GM12872 (cell line): ENCODE results near the gene ACTBL2.

Experiments used
- TF ChIP-seq, protein P1 (sequence below): IDR thresholded peaks from 3 replicates; pipeline ENCODE4 v1.5.1; 2011; ENCODE audit warnings: low read depth, mild to moderate bottlenecking, low read length, moderate library complexity; ENCODE audit not compliant: insufficient read depth

ACTBL2 gene

DNA sequence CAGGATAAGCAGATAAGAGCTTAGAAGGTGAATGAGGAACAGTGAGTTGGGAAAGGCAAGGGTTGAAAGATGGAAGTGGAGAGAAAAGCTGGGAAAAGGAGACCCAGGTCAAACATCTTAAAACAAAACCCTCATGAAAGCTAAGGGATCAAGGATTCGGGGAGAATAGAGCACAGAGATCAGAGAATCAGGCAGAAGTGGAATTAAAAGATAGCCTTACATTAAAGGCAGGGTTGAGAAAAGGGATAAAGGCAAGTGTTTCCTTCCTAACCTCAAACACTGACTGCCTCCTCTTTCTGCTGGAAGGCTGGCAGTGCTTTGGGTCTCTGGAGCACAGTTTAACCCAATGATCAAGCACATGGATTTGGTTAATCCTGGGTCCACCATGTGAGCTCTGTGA lies 28.7 kb upstream of the ACTBL2 start:
- TF ChIP-seq, protein P1, sequence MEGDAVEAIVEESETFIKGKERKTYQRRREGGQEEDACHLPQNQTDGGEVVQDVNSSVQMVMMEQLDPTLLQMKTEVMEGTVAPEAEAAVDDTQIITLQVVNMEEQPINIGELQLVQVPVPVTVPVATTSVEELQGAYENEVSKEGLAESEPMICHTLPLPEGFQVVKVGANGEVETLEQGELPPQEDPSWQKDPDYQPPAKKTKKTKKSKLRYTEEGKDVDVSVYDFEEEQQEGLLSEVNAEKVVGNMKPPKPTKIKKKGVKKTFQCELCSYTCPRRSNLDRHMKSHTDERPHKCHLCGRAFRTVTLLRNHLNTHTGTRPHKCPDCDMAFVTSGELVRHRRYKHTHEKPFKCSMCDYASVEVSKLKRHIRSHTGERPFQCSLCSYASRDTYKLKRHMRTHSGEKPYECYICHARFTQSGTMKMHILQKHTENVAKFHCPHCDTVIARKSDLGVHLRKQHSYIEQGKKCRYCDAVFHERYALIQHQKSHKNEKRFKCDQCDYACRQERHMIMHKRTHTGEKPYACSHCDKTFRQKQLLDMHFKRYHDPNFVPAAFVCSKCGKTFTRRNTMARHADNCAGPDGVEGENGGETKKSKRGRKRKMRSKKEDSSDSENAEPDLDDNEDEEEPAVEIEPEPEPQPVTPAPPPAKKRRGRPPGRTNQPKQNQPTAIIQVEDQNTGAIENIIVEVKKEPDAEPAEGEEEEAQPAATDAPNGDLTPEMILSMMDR, result no peak

DNA sequence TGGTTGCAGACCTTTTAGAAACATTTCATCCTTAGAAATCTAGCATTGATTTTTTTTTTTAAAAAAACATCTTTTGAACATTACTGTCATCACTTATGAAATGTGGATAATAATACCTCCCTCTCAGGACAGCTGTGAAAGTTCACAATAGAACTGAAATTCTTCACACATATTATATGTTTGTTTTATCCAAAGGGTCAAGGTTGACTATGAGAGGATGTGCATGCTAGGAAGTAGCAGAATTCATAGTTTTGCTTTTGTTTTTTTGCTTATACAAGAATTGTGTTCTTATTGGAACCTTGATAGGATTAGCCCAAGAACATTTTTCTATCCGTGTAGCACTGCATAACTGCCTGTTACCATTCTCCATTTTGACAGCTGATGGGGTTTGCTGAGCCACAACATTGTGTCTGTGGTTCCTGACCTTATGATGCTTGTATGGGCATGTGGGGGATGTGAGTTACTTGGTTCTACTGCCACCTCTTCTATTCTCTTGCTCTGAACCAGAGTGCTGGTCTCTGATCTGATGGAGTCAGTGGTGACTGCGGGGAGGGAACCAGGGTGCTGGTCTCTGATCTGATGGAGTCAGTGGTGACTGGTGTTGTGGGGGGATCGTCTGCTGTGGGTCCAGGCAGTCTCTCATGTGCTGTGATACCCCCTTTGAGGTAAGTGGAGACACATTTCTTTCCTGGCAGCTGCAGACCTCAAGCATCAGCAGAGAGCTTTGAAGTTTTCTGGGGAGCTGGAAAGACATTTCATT lies 27.1 kb upstream of the ACTBL2 start:
- TF ChIP-seq, protein P1, result no peak

DNA sequence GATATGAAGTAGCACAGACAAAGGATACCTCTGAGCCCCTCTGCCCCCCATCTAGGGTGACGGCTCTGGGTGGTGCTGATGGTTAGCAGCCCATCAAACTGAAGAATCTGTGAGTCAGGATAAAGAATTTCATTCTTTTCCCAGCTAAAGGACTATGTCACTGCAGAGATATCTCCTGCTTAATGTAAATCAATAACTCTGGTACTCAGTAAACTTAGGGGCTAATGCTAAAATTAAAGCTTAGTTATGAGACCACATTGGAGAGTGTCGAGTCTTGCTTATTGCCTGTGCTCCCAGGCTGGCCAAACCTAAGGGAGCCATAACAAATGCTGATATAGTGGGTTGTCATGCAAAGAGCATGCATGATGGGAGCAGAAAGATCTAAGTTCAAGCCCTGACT lies 25.6 kb upstream of the ACTBL2 start:
- TF ChIP-seq, protein P1, result no peak

DNA sequence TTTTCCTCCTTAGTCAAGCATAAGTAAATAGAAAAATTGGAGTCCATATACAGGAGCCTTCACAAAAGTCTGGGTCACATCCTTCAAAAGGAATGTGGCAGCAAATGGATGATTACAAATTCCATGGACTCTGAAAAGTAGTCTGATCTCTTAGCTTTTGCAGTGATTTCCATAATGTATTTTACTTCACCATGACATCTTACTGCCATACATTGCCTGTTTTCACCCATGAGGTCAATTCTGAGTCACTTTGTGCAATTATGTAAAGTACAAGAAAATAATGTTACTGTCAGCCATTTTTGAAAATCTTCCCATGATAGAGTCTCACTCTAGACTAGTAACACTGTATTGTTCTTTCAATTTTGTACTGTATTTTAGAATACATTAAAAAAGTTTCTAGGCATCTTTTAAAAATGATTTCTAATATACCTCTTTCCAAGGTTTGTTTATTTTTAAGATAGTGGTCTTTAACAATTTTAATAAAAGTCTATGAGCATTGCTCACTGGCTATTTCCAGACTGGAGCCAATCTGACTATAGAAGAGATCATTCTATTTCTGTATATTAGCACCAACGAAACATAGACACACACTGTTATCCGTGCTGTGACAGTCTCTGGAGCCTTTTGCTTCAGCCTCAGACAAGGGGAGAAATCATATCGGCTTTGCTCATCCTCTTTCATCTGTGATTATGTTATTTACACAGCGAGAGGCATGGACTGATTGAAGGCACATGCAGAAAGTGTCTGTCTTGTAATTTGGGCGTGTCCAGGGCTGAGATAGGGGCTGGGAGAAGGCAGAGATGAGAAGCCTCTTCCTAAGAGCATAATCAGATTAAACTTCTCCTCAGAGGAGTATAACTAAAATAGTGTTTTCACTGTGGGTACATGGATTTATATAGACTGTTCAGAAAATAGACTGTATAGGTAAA lies 22.9 kb upstream of the ACTBL2 start:
- TF ChIP-seq, protein P1, result no peak

DNA sequence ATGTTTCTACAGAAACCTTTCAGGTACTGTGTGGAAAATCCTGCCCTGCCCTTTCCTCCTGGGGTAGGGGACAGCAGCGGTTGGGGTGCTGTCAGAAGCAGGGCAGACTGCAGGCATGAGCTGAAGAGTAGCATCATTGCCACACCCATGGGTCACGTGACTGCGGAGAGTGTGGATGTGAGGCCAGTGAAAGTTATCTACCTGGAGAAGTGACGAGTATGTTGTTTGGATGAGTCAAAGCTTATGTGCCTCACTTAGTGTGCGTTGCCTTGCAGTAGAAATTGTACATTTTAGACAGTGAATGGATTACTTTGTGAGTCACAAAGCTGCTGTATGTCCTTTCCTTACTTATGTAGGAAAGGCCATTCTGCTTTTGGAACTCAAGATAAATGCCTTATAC lies 21.7 kb upstream of the ACTBL2 start:
- TF ChIP-seq, protein P1, result no peak

DNA sequence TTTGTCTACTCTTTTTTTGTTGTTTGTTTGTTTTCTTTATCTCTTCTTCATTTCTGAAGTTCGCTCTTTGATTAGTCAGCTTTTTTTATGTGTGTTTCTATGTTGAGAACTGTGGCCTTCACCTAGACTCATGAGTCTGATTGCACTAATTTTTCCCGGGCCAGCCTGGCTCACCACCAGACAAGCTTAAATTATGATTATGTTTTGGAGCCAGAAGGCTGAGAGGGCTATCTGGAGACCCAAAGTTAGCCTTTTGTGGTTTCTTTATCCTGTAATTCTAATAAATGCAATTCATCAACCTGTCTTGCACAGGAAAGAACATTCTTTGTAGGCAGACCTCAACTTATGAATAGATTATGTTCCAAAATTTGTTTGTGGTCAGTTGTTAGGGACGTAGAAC lies 20.8 kb upstream of the ACTBL2 start:
- TF ChIP-seq, protein P1, result no peak

DNA sequence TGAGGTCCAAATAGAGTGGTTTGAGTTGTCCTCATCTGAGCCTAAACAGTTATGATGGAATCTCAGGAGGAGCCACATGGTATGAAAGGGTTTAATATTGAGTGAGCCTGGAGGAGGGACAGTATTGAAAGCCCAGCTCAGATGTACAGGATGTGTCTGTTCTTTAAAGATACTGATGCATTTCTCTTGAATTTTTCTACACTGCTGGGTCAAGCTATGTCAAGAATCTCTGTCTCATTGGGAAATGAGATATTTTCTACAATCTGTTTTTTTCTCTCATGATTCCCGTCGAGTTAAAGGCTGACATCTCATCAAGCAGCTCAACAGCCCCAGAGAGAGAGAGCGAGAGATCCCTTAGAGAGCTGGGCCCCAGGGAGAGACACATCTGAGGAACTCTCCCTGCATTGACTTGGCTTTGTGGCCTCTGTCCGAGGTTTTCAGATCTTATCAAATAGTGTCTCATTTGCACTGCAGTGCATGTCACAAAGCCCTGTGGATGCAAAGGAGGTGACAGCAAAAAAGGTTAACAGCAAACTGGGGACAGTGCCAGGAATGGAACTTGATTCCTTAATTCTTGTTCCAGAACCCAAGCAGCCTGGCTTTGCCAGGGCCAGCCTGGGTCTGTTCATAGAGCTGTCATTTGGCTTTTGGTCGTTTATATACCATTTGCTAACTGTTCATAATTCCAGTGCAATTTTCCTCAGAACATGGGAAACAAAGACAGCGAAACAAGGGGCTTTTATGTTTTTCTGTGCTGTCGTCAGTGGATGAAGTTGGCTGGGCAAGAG lies 19.0 kb upstream of the ACTBL2 start:
- TF ChIP-seq, protein P1, result no peak
